ENCODE data around the gene CDT1.
A peak's percentile ranks its signal among the peaks of the same experiment; 100 is the strongest.

The CDT1 gene

GRCh38 chr16:88803264-88803987, at the start of gene CDT1:
CDT1 (plus strand) TSS chr16:88803789; CDS start chr16:88803832, 43 bp downstream.
- DNase-seq (ENCODE audit: extremely low read depth, low read depth) = peak; percentile 47
- TF ChIP-seq CTCF (IDR thresholded peaks at IDR 0.05; ENCODE audit: low read depth, low read length) = no peak

- no peak for TF ChIP-seq CTCF (IDR thresholded peaks at IDR 0.05; ENCODE audit: low read depth, low read length)
- no peak for DNase-seq (ENCODE audit: extremely low read depth, low read depth)
These were observed 49.3 kb upstream of the CDT1 start for GRCh38 chr16:88754109-88754911.

- peak; percentile 39 for TF ChIP-seq CTCF (IDR thresholded peaks at IDR 0.05; ENCODE audit: low read depth, low read length)
- no peak for DNase-seq (ENCODE audit: extremely low read depth, low read depth)
These were observed 48.5 kb upstream of the CDT1 start for GRCh38 chr16:88754912-88755744.

- no peak for DNase-seq (ENCODE audit: extremely low read depth, low read depth)
- no peak for TF ChIP-seq CTCF (IDR thresholded peaks at IDR 0.05; ENCODE audit: low read depth, low read length)
These were observed 47.7 kb upstream of the CDT1 start for GRCh38 chr16:88755745-88756443.

- no peak for TF ChIP-seq CTCF (IDR thresholded peaks at IDR 0.05; ENCODE audit: low read depth, low read length)
- no peak for DNase-seq (ENCODE audit: extremely low read depth, low read depth)
These were observed 45.2 kb upstream of the CDT1 start for GRCh38 chr16:88758227-88758943.

GRCh38 chr16:88758944-88759244, 44.7 kb upstream of the CDT1 start:
- TF ChIP-seq CTCF (IDR thresholded peaks at IDR 0.05; ENCODE audit: low read depth, low read length) = no peak
- DNase-seq (ENCODE audit: extremely low read depth, low read depth) = no peak

Data from AG09319 (cell line).